GM18517 (cell line): Measurements from ENCODE around the gene ANKRD29.

ENCODE experiments used
- ATAC-seq: cut with Tn5 transposase; IDR thresholded peaks from one replicate; pipeline ENCODE4 v1.9.1; 2021; ENCODE audit warnings: mild to moderate bottlenecking, moderate library complexity; ENCODE audit not compliant: unreplicated experiment

Gene ANKRD29

DNA sequence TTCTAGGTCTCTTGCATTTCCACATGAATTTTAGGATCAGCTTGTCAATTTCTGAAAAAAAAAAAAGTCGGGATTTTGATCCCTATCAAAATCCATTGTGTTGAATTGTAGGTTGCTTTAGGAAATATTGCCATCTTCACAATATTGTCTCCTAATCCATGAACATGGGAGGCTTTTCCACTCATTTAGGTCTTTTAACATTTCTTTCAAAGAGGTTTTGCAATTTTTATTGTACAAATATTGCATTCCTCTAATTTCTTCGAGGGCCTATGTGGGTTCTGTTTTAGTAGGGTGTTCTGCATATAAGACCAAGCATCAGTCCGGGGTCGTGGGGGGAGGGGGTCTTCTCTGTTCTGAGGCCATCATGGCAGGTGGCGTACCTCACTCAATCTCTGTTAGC lies 25.8 kb upstream of the ANKRD29 start:
- ATAC-seq, result no peak

DNA sequence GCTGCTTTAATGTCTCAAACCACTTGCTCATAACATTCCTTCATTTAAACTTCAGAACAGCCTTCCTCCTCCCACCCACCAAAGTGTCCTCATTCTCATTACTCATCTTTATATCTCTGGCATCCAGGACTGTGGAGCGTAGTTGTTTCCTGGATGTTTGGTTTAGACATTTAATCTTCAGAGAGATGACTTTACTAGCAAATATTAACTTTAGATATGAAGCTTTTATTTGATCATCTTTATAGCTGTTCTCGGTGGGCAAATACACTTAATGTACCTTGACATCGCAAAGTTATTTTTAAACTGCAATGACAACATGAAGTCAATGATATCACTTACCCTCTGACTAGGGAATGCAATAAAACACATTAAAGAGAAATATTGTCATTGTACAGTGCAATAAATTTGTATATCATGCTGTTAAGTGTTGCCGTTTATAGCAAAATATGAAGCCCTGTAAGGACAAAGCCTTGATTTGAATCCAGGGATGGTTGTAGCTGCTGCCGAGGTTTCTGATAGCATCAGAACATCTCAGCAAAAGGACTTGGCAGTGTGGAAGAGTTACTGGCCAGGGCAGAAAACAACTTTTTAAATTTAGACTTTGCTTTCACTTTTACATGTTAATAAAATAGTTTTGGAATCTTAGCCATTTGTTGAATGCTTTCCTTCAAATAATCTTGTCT lies 21.9 kb upstream of the ANKRD29 start:
- ATAC-seq, result no peak

DNA sequence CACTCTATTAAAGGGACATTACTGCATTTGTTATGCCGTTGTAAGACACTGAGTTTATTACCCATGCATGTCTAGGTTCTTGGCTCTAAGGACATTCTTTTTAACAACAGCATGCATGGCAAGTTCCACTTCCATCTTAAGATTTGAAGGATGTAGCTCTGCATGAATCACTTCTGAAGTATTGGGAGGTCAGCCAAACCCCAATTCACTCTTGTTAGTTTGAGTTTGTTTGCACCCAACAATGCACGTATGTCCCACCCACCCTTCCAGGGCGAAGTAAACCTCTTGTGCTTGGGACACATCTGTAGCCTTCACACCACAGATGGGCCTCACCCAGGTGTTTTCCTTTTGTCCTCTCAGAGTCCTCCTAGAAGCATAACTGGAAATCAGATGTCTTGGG lies 21.0 kb upstream of the ANKRD29 start:
- no peak for ATAC-seq

DNA sequence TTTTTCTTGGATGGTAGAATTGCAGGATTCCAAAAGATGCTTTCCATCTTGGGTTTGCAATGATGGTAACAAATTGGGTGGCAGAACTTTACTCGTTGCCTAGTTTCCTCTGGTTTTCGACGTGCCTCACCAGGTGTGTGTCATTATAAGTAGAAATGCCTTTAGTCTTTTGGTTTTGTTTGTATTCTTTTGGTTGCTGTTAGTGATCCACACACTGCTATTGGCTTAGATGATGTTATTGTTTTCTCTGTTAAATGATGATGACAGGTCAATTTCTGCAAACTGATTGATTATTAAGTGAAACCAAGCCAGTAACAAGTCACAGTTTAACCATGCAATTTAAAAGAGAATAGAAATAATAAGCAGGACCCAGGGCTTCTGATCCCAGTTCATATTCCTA lies 20.4 kb upstream of the ANKRD29 start:
- no peak for ATAC-seq

DNA sequence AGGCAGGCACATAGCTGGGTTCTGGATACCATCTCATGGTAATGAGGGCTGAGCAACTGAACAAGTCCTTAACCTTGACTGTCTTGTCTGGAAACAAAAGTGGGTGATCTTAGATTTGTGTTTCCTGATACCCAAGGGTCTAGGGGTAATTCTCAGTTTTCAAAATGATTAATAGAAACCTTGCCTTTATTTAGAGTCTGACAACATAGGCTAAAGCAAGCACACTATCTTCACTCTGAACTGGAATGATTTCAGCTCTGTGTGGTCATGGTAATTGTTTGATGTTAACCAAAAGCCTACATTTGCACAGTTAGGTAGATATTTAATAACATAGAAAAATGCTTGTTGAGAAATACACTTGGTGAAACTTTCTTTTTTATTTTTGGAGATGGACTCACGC lies 19.8 kb upstream of the ANKRD29 start:
- no peak for ATAC-seq

DNA sequence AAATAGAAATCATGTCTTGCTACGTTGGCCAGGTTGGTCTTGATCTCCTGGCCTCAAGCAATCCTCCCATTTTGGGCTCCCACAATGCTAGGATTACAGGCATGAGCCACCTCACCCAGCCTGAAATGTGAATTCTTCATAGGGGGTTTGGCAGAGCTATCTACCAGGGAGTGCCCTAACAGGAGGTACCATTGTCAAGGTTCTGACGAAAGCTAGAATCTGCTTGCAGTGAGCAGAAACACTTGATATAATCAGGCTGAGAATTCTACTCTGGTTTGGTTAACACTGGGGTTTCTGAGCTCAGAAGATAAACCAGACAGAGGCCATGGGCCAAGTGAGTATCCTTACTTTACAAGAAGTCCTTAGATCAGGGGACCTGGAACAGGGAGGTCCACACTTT lies 19.3 kb upstream of the ANKRD29 start:
- no peak for ATAC-seq

DNA sequence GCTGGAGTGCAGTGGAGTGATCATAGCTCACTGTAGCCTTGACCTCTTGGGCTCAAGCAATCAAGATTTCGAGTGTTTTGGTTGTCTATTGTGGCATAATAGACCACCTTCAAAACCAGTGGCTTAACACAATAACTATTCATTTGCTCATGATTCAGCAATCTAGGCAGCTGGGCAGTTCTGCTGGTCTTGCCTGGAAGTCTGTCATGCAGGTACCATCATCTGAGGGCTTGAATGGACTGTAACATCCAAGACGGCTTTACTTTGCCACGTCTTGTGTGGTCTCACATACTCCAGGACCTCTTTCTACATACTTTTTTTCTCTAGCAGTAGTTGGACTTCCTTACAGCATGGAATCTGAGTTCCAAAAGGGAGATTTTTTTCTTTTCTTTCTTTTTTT lies 13.2 kb upstream of the ANKRD29 start:
- no peak for ATAC-seq

DNA sequence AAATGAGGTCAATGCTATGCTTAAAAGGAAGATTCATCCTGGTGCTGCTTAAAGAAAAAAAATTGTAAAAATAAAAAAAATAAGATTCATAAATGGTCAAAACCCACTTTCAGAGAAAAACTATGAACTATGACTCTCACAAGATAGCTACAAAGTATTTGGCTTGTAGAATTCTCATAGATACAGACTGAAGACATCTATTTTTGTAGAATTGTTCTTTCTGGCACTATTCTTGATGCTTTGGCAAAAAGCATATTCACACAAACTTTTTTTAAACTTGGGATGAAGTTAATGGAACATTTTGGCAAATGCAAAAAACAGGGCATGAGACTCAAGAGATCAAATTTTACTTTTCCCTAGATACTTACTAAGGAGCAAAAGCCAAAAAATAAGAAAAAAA lies 12.5 kb upstream of the ANKRD29 start:
- no peak for ATAC-seq

DNA sequence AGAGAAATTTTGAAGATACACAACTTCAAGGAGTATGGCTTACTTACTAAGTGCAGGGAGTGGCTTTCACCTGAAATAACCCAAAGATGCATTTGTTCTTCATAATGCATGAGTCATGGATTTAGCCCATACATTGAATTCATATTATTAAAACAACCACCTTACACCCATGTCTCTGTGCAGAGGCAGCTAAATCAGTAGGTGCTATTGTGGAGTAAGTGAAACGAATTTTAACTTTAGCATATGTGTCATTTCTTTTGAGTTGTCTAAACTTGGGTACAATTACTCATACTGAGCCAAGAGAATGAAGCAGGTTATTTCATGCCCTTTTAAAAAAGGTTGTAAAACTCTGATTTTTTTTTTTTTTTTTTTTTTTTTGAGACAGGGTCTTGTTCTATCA lies 11.0 kb upstream of the ANKRD29 start:
- no peak for ATAC-seq

DNA sequence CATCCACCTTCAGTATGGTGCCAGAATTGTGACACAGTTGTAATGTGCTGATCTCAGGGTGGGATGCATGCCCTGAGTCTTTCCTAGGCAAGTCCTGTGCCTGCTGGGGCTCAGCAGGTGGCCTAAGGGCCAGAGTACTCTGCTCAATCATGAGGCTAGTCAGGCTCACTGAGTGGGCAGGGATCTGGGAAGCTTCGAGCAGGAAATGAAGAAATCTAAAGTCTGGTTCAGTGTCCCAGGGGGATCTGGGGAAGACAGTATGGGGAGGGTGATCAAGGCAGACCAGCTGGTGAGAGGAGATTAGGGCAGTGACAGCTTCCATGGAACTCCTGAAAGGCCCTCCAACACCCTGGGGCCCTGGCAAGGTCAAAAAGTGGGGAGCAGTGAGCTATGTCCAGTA lies 8.9 kb upstream of the ANKRD29 start:
- no peak for ATAC-seq

DNA sequence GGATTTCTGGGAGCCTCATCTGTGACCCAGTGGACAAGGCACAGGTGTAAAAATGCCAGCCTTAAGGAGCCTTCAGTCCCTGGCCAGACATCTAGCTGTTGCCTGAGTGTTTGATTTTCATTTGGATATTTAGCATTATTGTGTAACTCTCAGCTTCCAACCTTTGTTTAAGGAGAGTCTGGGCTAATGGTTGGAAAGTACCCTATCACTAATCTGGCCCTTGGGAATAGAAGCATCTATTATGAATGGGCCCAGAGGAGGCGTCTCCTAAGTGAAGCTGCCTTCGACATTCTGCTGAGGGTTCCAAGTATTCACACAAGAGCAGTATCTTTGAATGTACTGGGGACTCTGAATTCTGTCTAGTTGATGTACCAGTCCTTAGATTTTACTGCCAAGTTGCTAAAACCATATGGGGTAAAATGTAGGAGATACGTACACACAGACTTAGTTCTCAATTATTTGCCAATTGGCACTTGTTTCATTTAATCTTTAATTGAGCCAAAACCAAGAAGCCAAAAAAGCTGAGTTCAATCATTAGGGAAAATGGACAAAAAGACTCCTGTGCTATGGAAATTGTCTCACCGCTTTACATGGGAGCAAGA lies 7.2 kb upstream of the ANKRD29 start:
- ATAC-seq, result no peak

DNA sequence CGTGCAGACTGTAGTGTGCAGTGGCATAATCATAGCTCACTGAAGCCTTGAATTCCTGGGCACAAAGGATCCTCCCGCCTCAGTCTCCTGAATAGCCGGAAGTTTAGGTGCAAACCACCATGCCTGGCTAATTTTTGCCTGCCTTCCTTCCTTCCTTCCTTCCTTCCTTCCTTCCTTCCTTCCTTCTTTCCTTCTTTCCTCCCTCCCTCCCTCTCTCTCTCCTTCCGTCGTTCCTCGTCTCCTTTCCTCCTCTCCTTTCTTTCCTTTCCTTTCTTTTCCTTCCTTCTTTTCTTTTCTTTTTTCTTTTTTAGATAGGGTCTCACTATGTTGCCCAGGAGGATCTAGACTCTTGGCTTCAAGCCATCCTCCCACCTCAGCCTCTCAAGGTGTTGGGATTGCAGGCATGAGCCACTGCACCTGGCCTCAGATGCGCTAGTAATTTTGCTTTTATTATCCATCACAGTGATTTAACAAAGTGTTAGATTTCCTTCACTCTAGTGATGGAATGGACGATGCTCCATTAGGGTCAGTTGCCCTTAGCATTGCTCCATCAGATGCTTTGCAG lies 6.6 kb upstream of the ANKRD29 start:
- no peak for ATAC-seq

DNA sequence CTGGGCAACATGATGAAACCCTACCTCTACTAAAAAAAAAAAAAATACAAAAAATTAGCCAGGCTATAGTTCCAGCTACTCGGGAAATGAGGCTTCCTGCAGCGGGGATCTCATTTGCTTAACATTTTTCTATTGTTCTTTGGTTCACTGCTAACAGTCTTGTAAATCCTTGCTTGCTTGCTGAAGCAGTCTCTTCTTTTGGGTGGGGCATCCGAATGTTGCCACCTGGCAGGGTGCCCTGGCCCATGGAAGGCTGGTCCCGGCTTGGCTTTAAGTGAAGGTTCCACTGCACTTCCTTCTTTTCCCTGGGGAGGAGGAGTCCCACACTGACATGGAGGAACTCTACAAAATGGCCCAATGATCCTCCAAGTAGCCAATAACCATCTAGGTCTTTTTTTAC lies 6.0 kb upstream of the ANKRD29 start:
- ATAC-seq, result no peak

DNA sequence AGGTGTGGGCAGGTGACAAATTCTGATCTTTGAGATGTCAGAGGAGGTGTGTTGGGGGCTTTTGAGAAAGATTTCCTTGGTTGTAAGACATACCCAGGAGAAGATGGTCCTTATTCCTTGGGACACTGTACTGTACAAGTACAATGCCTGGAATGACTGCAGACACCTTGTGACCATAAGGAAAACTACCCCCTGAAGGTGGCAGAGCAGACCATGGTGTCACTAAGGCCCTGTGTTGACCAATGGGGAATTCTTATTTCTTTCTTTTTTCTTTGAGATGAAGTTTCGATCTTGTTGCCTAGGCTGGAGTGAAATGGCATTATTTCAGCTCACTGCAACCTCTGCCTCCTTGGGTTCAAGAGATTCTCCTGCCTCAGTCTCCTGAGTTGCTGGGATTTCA lies 4.4 kb upstream of the ANKRD29 start:
- ATAC-seq, result no peak

DNA sequence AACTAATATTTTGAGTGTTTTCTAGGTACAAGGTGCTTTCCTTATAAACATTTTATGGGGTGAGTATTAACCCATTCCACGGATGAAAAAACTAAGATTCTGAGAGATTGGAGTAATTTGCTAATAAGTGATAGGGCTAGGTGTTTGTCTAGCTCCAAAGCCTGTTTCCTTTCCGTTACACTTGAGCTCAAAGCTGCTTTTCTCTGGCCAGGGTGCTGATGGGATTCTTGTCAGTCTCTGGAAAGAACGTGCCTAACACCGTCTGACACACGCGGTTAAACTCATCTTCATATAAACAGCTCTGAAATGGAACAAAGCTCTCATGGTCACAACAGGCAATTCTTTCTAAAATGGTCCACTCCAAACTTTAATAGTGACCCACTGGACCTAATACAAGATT lies 2.0 kb upstream of the ANKRD29 start:
- ATAC-seq, result no peak

DNA sequence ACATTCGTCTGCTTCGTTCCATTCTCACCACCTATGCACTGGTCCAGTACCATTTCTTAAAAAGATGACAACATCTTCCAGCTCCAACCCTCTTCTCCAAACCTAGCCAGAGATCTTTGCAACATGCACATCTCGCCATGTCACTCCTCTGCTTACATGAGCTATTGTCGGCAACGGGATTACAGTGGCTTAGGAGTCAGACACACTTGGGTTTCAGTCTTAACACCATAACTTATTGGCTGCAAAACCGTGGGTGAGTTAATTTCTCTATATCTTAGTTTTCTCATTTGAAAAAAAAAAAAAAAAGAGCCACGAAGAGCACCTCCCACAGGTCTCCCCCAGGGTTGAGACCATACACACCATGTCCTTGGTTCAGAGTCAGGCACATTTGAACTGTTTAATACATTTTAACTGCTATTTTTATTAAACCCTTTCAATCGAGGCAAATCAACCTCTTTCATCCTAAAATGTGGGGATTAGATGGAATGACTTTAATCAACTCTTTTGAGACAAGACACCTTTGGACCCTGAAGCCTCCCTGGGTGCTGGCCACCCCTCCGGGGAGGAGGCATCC lies 889 bp downstream of the ANKRD29 start:
- no peak for ATAC-seq

DNA sequence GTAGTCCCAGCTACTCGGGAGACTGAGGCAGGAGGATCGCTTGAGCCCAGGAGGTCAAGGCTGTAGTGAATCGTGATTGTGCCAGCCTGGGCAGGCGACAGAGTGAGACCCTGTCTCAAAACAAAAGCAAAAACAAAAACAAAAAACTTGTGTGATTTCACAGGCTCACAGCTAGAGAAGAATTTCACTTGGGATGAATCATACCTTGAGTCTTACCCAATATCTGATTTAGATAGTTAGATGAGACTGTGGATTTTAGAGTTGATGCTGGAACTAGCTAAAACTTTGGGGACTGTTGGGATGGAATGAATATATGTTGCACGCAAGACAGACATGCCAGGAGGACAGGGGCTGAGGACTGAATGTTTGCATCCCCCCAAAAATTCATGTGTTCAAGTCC lies 4.4 kb downstream of the ANKRD29 start:
- ATAC-seq, result no peak

DNA sequence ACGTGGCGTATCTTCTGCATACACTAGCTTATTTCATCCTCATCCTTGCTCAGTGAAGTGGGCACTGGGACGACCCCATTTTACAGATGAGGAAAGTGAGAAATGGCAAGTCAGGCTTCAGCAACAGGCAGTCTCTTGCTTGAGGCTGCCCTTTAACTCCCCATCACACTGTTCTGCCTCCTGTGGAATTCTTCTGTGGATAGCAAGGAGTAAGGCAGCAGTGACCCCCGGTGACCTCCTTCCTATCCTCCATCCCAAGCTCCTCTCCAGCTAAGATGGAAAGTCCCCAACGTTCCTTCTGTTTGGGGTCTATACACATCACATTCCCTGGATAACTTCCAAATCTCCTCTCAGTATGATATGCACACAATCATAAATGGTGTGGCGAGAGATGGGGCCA lies 10.5 kb downstream of the ANKRD29 start:
- no peak for ATAC-seq

DNA sequence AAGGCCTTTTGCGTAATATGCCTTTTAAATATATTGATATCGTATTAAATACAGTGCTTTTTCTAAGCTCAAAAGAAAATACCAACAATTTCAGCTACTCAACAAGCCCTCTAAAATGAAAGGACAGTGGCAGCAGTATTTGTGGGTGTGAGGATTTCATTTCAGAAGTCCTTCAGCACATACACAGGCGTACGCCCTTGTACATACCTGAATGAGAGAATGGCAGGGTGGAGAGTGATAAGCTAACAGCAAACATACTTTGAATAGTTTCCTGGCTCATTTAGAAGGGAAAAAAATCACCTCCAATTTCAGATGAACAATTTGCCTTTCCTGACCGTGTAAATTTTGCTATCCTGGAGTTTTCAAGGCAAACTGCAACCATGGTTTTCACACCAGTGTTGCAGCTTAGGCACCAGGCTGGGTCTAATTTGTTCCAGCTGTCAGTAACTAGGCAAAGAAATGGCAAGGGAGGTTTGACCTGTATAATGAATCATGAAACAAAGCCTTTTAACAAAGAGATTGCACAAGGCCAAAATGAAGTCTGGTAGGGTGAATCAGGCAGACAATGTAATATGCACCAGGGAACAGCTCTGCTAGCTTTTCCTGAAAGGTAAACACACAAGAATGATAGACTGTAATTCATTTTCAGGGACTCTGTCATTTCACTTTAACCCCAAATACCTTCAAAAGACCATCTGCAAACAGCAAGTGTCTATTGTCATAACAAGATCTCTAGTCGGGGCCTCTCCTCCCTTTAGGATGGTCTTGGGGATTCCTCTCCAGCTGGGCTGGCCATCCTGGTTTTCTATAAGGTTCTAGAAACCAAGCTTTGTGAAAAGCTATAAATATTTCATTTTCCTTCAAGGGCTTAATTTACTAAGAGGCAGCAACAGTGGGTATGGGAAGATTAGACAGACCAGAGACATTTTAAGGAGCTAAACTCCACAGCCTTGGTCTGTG lies 11.5 kb downstream of the ANKRD29 start:
- no peak for ATAC-seq

DNA sequence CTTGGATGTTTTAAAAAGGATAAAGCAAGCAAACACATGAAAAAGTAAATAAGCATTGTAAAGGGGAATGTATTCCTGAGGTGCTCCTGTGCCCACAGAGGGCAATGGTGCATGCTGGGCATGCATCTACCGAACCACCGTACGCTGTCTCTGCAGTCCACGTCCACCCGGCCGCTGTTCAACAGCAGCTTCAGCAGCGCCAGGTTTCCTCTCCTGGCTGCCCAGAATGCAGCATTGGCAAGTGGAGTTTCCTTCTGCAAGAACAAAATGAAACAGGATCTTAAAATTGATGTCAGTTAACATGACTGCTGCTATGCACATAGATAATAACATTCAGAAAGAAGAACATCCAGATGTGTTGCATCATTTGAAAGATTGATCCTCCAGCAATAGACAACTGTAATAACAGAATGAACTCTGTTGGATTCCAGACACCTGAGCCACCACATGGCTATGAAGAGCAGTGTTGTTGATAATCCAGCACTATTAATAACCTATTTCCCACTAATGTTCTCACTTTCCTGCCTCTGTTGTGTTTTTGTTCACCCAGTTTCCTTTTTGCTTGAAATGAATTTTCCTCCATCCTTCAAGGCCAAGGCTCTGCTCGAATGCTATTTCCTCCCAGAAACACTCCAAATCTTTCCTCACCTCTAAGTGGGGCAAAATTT lies 13.6 kb downstream of the ANKRD29 start:
- ATAC-seq, result no peak

DNA sequence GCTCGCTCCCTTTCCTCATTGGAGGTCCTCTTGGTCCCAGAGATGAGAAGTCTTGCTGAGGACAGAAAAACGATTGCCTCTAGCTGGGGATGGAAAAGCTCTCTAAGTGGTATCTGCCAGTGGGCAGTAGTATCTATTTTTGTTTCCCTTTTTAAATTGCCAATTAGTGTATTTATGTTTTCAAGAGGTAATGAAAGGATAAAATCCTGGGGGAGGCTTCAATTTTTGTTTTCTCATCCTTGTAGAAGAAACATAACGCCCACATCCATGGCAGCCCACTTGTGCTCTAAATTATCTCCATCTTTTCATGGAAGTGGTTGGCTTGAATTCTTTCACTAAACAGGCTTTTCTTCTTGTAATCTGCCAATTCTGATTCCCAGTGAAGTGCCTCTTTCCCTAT lies 14.3 kb downstream of the ANKRD29 start:
- ATAC-seq, result no peak
